ENCODE data around the gene FOS. TPM values are rescaled to one million over a fixed set of nuclear protein-coding genes. Genes with fewer than 3 reads are reported as not detected.
A peak's percentile ranks its signal among the peaks of the same experiment; 100 is the strongest.

FOS gene
- total and polyA plus RNA-seq, 2 of the 13 experiments (the other 11 are each of a cell fraction or from before 2014, with no cell fraction given), result 15.9 to 24.2 TPM

DNA sequence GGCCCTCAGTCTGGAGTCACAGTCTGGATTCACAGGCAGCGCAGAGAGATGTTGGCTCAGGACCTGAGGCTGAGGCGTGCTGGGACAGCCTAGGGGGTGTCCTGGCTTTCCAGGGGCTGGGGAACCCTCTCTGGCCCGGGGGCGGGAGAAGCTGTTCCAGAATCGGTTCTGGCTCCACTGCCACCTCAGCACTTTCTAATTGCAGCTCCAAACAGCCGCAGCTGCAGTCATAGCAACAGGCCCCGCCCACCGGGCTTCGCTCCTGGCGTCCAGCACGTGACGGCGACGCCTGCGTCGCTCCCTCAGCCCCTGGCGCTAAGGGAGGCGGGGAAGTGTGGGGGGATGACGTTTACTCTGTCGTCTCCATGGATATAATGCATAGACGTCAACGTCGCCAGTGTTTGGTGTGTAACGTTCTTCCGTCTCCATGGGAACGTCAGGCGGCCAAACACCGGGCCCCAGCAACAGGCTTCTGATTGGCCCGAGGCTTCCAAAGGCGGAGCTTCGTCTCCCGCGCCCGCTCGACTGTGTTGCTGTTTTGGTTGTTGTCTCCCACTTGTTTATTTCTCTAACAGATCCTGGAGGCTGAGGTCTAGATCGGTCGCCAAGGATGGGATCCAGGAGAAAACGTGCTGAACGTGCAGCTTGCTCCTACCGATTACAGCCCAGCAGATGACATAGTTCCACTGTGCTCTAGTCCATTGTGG is 19.7 kb upstream of the FOS start (continued):
- TF ChIP-seq, protein P1, sequence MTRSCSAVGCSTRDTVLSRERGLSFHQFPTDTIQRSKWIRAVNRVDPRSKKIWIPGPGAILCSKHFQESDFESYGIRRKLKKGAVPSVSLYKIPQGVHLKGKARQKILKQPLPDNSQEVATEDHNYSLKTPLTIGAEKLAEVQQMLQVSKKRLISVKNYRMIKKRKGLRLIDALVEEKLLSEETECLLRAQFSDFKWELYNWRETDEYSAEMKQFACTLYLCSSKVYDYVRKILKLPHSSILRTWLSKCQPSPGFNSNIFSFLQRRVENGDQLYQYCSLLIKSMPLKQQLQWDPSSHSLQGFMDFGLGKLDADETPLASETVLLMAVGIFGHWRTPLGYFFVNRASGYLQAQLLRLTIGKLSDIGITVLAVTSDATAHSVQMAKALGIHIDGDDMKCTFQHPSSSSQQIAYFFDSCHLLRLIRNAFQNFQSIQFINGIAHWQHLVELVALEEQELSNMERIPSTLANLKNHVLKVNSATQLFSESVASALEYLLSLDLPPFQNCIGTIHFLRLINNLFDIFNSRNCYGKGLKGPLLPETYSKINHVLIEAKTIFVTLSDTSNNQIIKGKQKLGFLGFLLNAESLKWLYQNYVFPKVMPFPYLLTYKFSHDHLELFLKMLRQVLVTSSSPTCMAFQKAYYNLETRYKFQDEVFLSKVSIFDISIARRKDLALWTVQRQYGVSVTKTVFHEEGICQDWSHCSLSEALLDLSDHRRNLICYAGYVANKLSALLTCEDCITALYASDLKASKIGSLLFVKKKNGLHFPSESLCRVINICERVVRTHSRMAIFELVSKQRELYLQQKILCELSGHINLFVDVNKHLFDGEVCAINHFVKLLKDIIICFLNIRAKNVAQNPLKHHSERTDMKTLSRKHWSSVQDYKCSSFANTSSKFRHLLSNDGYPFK (CRISPR knock-in tag; IDR thresholded peaks at IDR 0.05; ENCODE audit: borderline replicate concordance), result peak; percentile 33; the same call in 1 of the 2 replicates
- TF ChIP-seq, protein P2, sequence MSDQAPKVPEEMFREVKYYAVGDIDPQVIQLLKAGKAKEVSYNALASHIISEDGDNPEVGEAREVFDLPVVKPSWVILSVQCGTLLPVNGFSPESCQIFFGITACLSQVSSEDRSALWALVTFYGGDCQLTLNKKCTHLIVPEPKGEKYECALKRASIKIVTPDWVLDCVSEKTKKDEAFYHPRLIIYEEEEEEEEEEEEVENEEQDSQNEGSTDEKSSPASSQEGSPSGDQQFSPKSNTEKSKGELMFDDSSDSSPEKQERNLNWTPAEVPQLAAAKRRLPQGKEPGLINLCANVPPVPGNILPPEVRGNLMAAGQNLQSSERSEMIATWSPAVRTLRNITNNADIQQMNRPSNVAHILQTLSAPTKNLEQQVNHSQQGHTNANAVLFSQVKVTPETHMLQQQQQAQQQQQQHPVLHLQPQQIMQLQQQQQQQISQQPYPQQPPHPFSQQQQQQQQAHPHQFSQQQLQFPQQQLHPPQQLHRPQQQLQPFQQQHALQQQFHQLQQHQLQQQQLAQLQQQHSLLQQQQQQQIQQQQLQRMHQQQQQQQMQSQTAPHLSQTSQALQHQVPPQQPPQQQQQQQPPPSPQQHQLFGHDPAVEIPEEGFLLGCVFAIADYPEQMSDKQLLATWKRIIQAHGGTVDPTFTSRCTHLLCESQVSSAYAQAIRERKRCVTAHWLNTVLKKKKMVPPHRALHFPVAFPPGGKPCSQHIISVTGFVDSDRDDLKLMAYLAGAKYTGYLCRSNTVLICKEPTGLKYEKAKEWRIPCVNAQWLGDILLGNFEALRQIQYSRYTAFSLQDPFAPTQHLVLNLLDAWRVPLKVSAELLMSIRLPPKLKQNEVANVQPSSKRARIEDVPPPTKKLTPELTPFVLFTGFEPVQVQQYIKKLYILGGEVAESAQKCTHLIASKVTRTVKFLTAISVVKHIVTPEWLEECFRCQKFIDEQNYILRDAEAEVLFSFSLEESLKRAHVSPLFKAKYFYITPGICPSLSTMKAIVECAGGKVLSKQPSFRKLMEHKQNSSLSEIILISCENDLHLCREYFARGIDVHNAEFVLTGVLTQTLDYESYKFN (CRISPR knock-in tag; conservative IDR thresholded peaks at IDR 0.05), result peak; percentile 70
- TF ChIP-seq ATF7-NPFF (CRISPR knock-in tag; IDR thresholded peaks at IDR 0.05; ENCODE audit: low read depth), result no peak
- 0 out of 2 replicates have a peak, but pooled peaks have one; percentile 49 for TF ChIP-seq FIP1L1 (IDR thresholded peaks at IDR 0.05; ENCODE audit: borderline replicate concordance, insufficient read depth, low read depth, low read length)
- TF ChIP-seq, protein P3, sequence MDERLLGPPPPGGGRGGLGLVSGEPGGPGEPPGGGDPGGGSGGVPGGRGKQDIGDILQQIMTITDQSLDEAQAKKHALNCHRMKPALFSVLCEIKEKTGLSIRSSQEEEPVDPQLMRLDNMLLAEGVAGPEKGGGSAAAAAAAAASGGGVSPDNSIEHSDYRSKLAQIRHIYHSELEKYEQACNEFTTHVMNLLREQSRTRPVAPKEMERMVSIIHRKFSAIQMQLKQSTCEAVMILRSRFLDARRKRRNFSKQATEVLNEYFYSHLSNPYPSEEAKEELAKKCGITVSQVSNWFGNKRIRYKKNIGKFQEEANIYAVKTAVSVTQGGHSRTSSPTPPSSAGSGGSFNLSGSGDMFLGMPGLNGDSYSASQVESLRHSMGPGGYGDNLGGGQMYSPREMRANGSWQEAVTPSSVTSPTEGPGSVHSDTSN (CRISPR knock-in tag; IDR thresholded peaks at IDR 0.05), result peak; percentile 37; the same call in 1 of the 2 replicates
- TF ChIP-seq, protein P4, sequence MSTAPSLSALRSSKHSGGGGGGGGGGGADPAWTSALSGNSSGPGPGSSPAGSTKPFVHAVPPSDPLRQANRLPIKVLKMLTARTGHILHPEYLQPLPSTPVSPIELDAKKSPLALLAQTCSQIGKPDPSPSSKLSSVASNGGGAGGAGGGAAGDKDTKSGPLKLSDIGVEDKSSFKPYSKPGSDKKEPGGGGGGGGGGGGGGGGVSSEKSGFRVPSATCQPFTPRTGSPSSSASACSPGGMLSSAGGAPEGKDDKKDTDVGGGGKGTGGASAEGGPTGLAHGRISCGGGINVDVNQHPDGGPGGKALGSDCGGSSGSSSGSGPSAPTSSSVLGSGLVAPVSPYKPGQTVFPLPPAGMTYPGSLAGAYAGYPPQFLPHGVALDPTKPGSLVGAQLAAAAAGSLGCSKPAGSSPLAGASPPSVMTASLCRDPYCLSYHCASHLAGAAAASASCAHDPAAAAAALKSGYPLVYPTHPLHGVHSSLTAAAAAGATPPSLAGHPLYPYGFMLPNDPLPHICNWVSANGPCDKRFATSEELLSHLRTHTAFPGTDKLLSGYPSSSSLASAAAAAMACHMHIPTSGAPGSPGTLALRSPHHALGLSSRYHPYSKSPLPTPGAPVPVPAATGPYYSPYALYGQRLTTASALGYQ (CRISPR knock-in tag; IDR thresholded peaks at IDR 0.05), result no peak
- no peak for TF ChIP-seq POLR2AphosphoS2 (IDR thresholded peaks at IDR 0.05; ENCODE audit: low read depth, low read length)
- TF ChIP-seq JUN (CRISPR knock-in tag; IDR thresholded peaks at IDR 0.05), result peak; percentile 62; the same call in 1 of the 2 replicates
- TF ChIP-seq, protein P5, sequence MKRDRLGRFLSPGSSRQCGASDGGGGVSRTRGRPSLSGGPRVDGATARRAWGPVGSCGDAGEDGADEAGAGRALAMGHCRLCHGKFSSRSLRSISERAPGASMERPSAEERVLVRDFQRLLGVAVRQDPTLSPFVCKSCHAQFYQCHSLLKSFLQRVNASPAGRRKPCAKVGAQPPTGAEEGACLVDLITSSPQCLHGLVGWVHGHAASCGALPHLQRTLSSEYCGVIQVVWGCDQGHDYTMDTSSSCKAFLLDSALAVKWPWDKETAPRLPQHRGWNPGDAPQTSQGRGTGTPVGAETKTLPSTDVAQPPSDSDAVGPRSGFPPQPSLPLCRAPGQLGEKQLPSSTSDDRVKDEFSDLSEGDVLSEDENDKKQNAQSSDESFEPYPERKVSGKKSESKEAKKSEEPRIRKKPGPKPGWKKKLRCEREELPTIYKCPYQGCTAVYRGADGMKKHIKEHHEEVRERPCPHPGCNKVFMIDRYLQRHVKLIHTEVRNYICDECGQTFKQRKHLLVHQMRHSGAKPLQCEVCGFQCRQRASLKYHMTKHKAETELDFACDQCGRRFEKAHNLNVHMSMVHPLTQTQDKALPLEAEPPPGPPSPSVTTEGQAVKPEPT (CRISPR knock-in tag; IDR thresholded peaks at IDR 0.05; ENCODE audit: low read depth), result no peak; the same call in 1 of the 2 replicates
- no peak for TF ChIP-seq TP53 (CRISPR knock-in tag; conservative IDR thresholded peaks at IDR 0.05)
